Ovary (tissue), 3 donors: ENCODE results near the gene RC3H1.

Experiments used
- EP300 ChIP-seq: sonication (generic); formaldehyde crosslinking; IDR thresholded peaks from one replicate; pipeline ENCODE4 v1.6.1; 2017; ENCODE audit warnings: antibody characterized with exemption
- TF ChIP-seq, protein P1 (sequence below), 3 donors: fragments of 450-650 bp in 2 of 3; fragments of 200-600 bp in 1 of 3; IDR thresholded peaks; one replicate each; pipeline versions ENCODE4 v1.5.1 to v1.8.0; 2016 to 2022; ENCODE audit warnings: antibody characterized with exemption in 3 of 3, mild to moderate bottlenecking in 1 of 3
- donor health status: DM: no; HTN: no; CAD: no.

DNA sequence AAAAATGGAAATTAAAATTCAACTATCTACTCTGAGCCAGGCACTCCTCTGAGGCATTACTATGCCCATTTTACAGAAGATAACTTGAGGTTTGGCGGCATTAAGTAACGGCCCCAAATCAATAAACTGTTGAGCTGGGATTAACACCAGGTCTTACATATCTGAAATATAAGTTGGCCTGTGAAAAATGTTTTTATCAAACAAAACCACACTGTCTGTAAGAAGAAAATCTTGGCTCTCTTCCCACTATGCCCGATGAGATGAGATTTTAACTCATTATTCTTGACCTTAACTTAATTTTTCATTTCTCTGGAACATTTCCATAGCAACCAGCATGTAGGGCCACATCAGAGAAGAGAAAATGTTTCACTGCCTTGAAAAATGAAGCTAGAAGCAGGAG, 21.8 kb downstream of the RC3H1 start:
- TF ChIP-seq, protein P1, sequence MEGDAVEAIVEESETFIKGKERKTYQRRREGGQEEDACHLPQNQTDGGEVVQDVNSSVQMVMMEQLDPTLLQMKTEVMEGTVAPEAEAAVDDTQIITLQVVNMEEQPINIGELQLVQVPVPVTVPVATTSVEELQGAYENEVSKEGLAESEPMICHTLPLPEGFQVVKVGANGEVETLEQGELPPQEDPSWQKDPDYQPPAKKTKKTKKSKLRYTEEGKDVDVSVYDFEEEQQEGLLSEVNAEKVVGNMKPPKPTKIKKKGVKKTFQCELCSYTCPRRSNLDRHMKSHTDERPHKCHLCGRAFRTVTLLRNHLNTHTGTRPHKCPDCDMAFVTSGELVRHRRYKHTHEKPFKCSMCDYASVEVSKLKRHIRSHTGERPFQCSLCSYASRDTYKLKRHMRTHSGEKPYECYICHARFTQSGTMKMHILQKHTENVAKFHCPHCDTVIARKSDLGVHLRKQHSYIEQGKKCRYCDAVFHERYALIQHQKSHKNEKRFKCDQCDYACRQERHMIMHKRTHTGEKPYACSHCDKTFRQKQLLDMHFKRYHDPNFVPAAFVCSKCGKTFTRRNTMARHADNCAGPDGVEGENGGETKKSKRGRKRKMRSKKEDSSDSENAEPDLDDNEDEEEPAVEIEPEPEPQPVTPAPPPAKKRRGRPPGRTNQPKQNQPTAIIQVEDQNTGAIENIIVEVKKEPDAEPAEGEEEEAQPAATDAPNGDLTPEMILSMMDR (IDR thresholded peaks at IDR 0.05), result no peak
- TF ChIP-seq EP300, result no peak
